Glomerular endothelial cell (primary cell): ENCODE measurements around the gene ENPEP. TPM values are rescaled to one million over a fixed set of nuclear protein-coding genes. Genes with fewer than 3 reads are reported as not detected.
"Not testable (repeated sequence)": the region's sequence is repeated elsewhere in the genome, so short reads cannot be mapped to it uniquely, and the experiment has no call there.

ENCODE experiments used
- DNase-seq: peaks from one replicate; pipeline ENCODE4 v3.0.0-alpha.2; 2011; ENCODE audit warnings: low read depth, low spot score; ENCODE audit errors: extremely low read depth
- total RNA-seq: library from RNA; depleted of rRNA; stranded (reverse); fragments of >200 nt; gene quantifications from 2 replicates; pipeline ENCODE4 v1.2.3, GENCODE V29; 2015

ENPEP gene
- total RNA-seq, 1 donor from 2014 or later, result 0.99 TPM

DNA sequence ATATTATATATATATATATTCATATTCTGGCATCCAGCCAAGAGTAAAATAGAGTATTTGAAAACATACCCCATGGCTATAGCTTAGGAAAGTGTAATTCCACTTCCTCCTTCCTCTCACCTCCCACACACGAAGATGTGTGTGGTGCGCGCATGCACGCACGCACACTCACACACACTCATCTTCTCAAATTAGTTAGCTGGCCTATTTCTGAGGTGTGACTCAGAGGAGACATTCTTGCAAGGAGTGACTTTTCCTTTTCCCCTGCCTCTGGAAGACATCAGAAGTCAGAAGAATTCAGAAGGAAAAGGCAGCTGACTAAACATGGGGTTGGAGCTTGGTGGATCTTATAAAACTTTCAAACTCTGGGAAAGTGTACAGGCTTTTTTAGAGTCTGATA is 8.8 kb downstream of the ENPEP start:
- DNase-seq, result peak; percentile 2

DNA sequence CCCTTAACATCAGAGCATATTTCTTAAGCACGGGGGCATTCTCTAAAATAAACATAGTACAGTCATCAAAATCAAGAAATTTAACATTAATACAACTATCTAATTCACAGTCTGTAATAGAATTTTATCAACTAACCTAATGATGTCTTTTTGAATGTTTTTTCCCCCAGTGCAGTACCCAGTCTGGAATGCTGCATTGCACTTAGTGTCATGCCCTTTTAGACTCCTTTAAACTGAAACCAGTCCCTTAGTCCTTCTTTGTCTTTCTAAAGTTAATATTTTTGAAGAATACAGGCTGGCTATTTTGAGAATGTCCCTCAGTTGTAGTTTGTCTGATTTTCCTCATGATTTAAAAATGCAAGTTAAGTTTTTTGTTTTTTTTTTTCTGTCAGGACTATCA is 9.5 kb downstream of the ENPEP start:
- no peak for DNase-seq

- no peak for DNase-seq
Observed at GRCh38 chr4:110486256-110486655, 10.3 kb downstream of the ENPEP start.

DNA sequence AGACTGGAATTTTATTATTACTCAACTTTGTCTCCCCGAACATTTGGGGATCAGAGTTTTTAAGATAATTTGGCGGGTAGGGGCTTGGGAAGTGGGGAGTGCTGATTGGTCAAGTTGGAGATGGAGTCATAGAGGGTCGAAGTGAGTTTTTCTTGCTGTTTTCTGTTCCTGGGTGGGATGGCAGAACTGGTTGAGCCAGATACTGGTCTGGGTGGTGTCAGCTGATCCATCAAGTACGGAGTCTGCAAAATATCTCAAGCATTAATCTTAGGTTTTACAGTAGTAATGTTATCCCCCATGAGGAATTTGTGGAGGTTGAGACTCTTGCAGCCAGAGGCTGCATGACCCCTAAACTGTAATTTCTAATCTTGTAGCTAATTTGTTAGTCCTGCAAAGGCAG is 10.9 kb downstream of the ENPEP start:
- DNase-seq, result not testable (repeated sequence)

DNA sequence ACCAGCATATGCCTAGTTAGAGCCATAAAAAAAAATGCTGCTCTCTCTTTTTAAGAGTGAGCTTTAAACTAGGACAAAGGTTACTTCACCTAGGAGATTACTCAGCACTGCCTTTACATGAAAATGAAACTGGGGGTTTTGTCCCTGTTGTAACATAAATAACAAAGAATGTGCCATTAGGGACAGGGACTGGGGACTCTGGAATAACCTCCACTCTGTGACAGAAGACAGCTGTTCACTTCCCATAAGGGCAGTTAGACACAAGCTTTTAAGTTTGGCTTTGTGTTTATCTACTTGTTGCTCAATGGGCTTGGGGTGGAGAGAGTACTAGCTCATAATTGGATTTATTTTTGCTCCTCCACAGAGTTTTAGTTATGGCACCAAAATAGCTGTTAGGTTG is 11.9 kb downstream of the ENPEP start:
- DNase-seq, result no peak

DNA sequence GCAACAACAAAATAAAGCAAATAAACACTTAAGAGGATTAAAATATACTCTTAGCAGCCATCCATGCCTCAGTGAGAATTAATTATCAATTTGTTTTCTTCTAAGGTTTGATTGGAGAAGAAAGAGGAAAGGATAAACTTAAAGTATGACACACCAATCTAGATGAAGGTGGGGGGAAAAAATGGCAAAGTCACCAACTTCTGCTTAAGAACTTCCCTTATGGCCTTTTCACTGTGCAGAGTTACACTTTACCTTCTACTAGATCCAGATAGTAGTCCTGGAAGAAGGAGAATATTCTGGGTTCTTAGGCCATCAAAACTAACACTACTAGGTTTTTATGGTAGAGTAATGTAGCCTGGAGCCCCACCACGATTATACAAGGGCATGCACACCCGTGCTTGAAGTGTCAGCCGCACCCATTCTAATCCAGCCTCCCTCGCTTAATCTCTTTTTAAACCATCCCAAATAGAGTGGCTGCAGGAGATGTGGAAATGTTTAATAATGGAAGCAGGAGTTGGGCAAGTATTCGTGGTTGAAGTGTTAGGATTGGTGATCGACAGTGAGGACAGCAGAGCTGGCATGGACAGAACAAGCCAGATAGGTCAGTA is 14.1 kb downstream of the ENPEP start:
- DNase-seq, result no peak

DNA sequence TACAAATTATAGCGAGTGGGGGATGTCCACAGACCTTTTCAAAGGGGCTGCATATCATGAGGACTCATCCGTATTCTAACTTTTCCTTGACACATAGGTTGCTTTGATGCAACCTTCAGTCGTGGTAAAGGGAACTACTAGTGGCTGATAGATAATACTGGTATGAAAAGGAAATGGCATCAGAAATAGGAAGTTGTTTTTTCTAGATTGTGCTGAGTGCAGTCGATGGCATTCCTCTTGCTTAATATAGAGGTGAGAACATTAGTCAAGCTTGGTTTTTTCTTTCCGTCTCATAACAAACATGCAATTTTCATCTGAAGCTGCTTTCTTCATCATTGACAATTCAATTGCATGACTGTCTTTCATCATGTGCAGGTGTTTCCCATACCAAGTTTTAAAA is 16.6 kb downstream of the ENPEP start:
- DNase-seq, result no peak

- no peak for DNase-seq
Observed at GRCh38 chr4:110493520-110493919, 17.6 kb downstream of the ENPEP start.

- no peak for DNase-seq
Observed at GRCh38 chr4:110498420-110498819, 22.5 kb downstream of the ENPEP start.

DNA sequence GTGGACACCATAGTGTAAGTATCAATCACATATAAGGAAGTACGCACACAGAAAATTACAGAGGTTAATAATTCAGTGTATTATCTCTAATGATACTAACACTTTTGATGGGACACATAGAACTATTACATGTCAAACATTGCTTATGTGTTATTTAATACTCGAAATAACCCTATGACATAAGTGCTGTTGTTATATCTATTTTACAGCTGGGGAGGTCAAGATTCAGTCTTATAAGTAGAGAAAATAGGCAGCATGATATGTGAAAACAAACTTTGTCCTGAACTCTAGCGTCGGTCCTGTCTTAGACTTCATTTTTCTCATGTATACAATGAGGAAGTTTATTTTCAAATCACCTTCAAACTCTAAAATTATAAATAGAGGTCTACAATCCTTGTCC is 23.2 kb downstream of the ENPEP start:
- DNase-seq, result no peak

DNA sequence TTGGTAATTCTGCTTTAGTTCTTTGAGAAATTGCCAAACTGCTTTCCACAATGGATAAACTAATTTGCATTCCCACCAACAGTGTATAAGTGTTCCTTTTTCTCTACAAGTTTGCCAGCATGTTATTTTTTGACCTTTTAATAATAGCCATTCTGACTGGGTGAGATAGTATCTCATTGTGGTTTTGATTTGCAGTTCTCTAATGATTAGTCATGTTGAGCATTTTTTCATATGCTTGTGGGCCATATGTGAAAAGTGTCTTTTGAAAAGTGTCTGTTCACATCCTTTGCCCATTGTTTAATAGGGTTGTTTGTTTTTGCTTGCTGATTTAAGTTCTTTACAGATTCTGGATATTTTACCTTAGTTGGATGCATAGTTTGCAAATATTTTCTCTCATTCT is 25.9 kb downstream of the ENPEP start:
- DNase-seq, result no peak

DNA sequence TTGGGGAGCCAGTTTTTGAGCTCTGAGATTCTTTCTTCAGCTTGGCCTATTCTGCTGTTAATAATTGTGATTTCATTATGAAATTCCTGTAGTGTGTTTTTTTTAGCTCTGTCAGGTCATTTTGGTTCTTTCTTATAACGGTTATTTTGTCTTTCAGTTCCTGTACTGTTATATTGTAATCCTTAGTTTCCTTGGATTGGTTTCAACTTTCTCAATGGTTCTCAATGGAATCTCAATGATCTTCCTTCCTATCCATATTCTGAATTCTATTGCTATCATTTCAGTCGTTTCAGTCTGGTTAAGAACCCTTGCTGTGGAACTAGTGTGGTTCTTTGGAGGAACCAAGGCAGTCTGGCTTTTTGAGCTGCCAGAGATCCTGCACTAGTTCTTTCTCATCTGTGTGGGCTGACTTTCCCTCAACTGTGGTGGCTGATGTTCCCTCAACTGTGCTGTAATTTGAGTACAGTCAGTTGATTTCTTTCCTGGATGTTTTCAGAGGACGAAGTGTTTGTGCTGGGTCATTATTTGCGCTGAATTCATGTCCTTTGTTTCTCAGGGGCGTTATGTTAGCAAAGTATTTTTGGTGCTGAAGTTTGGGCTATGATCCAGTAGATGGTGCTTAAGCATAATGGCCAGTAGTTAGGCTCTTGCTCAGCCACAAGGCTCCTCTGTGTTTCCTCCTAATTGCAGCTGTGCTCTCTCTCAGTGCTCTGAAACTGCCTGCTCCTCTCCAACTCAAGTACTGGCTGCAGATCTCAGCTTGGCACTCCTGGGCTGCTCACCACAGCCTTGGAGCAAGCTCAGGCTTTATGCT is 27.5 kb downstream of the ENPEP start:
- no peak for DNase-seq

DNA sequence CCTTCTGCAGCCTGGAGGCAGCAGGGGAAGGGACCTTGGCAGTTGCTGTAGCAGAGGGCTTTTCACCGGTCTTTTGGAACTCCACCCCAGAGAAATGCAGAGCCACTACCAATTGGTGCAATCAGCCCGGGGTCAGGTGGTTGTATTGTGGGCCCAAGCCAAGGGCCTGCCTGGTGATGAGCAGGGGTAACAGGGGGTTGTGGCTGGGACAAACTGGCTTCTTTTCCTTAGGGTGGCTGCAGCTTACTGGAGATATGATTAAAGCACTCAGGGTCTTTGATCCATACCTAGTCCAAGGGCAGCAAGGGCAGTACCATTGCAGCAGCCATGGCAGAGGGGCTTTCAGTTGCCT is 28.1 kb downstream of the ENPEP start:
- no peak for DNase-seq

GRCh38 chr4:110505440-110505839 is 29.5 kb downstream of the ENPEP start:
- DNase-seq, result no peak

DNA sequence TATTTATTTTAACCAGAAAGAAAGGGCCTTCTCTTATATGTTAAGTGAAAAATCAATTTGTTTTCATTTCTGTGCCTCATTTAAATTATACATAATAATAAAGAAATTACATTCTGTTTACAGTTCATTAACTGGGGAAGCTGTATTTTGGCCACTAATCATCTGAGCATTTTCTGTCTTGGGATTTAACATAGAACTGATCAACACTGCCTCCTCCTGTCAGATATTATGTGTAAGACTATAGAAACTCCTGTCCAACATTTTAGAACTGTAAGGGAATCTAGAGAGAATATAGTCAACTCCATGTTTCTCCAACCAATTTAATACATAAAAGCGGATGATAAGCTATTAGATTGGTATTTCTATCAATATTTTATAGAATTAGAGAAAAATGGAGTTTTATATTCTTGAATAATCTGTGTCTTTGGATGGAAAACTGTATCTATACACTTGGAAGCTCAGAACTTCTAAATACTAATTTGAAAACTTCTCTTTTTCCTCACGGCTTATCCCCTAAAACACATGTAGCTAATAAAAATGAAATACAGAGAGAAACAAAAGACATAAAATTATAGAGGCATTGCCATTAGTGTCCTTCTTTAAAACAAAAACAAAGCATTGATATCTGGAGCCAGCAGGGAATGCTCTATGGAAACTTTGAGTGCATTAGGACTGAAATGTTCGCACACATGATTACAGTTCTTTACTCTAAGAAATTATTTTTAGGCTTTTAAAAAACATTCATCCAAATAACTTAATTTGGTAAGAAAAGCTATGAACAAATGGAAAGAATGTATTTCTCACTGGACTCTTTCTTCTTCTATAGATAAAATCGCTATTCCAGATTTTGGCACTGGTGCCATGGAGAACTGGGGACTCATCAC is 33.1 kb downstream of the ENPEP start:
- DNase-seq, result no peak

GRCh38 chr4:110510277-110510676 is 34.3 kb downstream of the ENPEP start:
- DNase-seq, result no peak

- no peak for DNase-seq
Observed at GRCh38 chr4:110510955-110511544, 35.1 kb downstream of the ENPEP start.

- no peak for DNase-seq
Observed at GRCh38 chr4:110512901-110513300, 36.9 kb downstream of the ENPEP start.

GRCh38 chr4:110514889-110515479 is 39.0 kb downstream of the ENPEP start:
- DNase-seq, result no peak

GRCh38 chr4:110515676-110516075 is 39.7 kb downstream of the ENPEP start:
- no peak for DNase-seq
